Nephron (organoid): ENCODE measurements around the gene CLTCL1.

Source experiments
- H3K27ac Mint-ChIP-seq, 3 experiments: 2 replicates each; pipeline ENCODE4 v1.8.0; 2020; ENCODE audit warnings: mixed read lengths in 3 of 3, mild to moderate bottlenecking in 2 of 3, moderate library complexity in 1 of 3
- H3K27me3 Mint-ChIP-seq: 2 replicates; pipeline ENCODE4 v1.8.0; 2021; ENCODE audit warnings: low read depth, mild to moderate bottlenecking, moderate library complexity, mixed read lengths
- H3K36me3 Mint-ChIP-seq: 2 replicates; pipeline ENCODE4 v1.8.0; 2020; ENCODE audit warnings: low read depth, mixed read lengths
- H3K4me1 Mint-ChIP-seq: 2 replicates; pipeline ENCODE4 v1.8.0; 2020; ENCODE audit warnings: mixed read lengths
- H3K4me3 Mint-ChIP-seq, 3 experiments: 2 replicates each; pipeline ENCODE4 v1.8.0; 2020; ENCODE audit warnings: mild to moderate bottlenecking in 3 of 3, mixed read lengths in 3 of 3, moderate library complexity in 2 of 3
- H3K9me3 Mint-ChIP-seq: 2 replicates; pipeline ENCODE4 v1.8.0; 2020; ENCODE audit warnings: mixed read lengths
- CTCF ChIP-seq, 3 experiments: fragments of 200-600 bp; sonication (generic); IDR thresholded peaks; one replicate each; pipeline ENCODE4 v1.5.0; 2021; ENCODE audit warnings: antibody characterized with exemption in 3 of 3; ENCODE audit not compliant: unreplicated experiment in 3 of 3

CLTCL1 gene

GRCh38 chr22:19253143-19253542 is 38.4 kb downstream of the CLTCL1 start:
- peaks cover 22% of the 10 kb centered on the region for H3K36me3 Mint-ChIP-seq
- peaks cover 14% of the 10 kb centered on the region for H3K9me3 Mint-ChIP-seq
- H3K27me3 Mint-ChIP-seq = no peaks in the 10 kb centered on the region
- no peak for TF ChIP-seq CTCF (IDR thresholded peaks at IDR 0.05; ENCODE audit: unreplicated experiment in 3 of 3)
- no peak overlapping the region for H3K4me3 Mint-ChIP-seq
- H3K4me1 Mint-ChIP-seq = no peaks in the 10 kb centered on the region
- H3K27ac Mint-ChIP-seq = no peak overlapping the region

GRCh38 chr22:19244600-19245352 is 46.7 kb downstream of the CLTCL1 start:
- H3K4me3 Mint-ChIP-seq = no peak overlapping the region
- no peak for TF ChIP-seq CTCF (IDR thresholded peaks at IDR 0.05; ENCODE audit: unreplicated experiment in 3 of 3)
- no peaks in the 10 kb centered on the region for H3K9me3 Mint-ChIP-seq
- H3K27ac Mint-ChIP-seq = no peak overlapping the region
- H3K27me3 Mint-ChIP-seq = no peaks in the 10 kb centered on the region
- no peaks in the 10 kb centered on the region for H3K4me1 Mint-ChIP-seq
- peaks cover 4% of the 10 kb centered on the region for H3K36me3 Mint-ChIP-seq

- Mint-ChIP-seq H3K36me3 (no peaks in the 10 kb centered on the region), H3K27me3 (no peaks in the 10 kb centered on the region), H3K4me3 (no peak overlapping the region), H3K9me3 (no peaks in the 10 kb centered on the region), H3K27ac (no peak overlapping the region), H3K4me1 (no peaks in the 10 kb centered on the region)
- TF ChIP-seq CTCF (IDR thresholded peaks at IDR 0.05; ENCODE audit: unreplicated experiment in 3 of 3) = no peak
These were observed 48.8 kb downstream of the CLTCL1 start for GRCh38 chr22:19242699-19243098.

- Mint-ChIP-seq H3K27ac (no peak overlapping the region), H3K9me3 (no peaks in the 10 kb centered on the region), H3K36me3 (no peaks in the 10 kb centered on the region), H3K4me1 (no peaks in the 10 kb centered on the region), H3K27me3 (no peaks in the 10 kb centered on the region), H3K4me3 (no peak overlapping the region)
- TF ChIP-seq CTCF (IDR thresholded peaks at IDR 0.05; ENCODE audit: unreplicated experiment in 3 of 3) = no peak
These were observed 50.0 kb downstream of the CLTCL1 start for GRCh38 chr22:19241593-19241906.

- H3K4me1 Mint-ChIP-seq = no peaks in the 10 kb centered on the region
- no peak for TF ChIP-seq CTCF (IDR thresholded peaks at IDR 0.05; ENCODE audit: unreplicated experiment in 3 of 3)
- no peaks in the 10 kb centered on the region for H3K27me3 Mint-ChIP-seq
- no peak overlapping the region for H3K4me3 Mint-ChIP-seq
- no peak overlapping the region for H3K27ac Mint-ChIP-seq
- H3K36me3 Mint-ChIP-seq = no peaks in the 10 kb centered on the region
- no peaks in the 10 kb centered on the region for H3K9me3 Mint-ChIP-seq
These were observed 50.5 kb downstream of the CLTCL1 start for GRCh38 chr22:19240813-19241592.

- no peak for TF ChIP-seq CTCF (IDR thresholded peaks at IDR 0.05; ENCODE audit: unreplicated experiment in 3 of 3)
- Mint-ChIP-seq H3K27me3 (no peaks in the 10 kb centered on the region), H3K9me3 (no peaks in the 10 kb centered on the region), H3K4me1 (no peaks in the 10 kb centered on the region), H3K36me3 (no peaks in the 10 kb centered on the region), H3K27ac (no peak overlapping the region), H3K4me3 (no peak overlapping the region)
These were observed 52.1 kb downstream of the CLTCL1 start for GRCh38 chr22:19239464-19239863.
